ENCODE measurements around the gene ZNF85.
A peak's percentile ranks its signal among the peaks of the same experiment; 100 is the strongest.
"Not testable (repeated sequence)": the region's sequence is repeated elsewhere in the genome, so short reads cannot be mapped to it uniquely, and the experiment has no call there.

ZNF85 gene

DNA sequence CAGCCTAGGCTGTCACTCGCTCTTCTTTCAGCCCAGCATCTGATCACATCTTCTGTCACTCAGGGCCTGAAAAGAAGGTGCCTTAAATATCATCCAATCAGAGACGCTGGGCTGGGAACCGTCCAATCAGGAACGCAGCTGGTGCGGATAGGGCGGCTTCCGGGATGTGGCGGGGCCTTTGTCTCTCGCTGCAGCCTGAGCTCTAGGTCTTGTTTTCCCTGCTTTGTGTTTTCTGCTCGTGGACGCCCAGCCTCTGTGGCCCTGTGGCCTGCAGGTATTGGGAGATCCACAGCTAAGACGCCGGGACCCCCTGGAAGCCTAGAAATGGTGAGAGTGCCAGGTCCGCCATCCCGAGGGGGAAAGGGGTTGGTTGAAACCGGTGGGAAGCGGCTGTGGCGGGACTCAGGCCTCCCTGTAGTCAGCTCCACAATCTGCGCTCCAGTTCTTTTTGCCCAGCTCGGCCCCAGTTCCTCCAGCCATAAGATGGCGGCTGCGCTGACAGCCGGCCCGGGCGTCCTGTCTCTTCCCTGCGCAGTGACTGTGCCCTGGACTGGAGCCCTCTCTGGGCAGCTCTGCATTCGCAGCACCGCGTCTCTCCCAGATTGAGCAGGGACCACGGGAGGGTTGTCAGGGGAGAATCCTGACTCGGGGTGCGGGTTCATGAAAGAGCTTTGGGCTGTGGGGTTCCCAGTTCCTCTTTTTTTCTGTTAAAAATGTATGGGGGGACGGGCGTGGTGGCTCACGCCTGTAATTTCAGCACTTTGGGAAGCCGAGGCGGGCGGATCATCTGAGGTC is at the start of gene ZNF85:
Gene ZNF85, plus strand, starts transcription at position 175 of the 795 bp plus-strand sequence. Its CDS starts 150 bp downstream, at position 325.
- peak within 1 kb of the TSS; percentile 79 for H3K4me3 ChIP-seq (ENCODE audit: low read depth, low read length)

DNA sequence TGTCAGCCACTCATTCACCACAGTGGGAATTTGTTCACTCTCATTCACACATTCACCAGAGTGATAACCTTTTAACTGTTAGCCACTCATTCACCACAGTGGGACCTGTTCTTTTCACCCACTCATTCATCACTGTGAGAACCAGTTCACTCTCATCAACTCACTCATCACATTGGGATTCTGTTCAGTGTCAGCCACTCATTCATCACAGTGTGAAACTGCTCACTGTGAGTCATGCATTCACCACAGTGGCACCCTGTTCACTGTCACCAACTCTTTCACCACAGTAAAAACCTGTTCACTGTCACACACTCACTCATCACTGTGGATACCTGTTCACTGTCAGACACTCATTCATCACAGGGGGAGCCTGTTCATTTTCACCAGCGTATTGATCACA is 43.5 kb upstream of the ZNF85 start:
- H3K4me3 ChIP-seq (ENCODE audit: low read depth, low read length) = no peak overlapping the region

GRCh38 chr19:20912973-20913372 is 10.1 kb upstream of the ZNF85 start:
- H3K4me3 ChIP-seq (ENCODE audit: low read depth, low read length) = no peak overlapping the region

GRCh38 chr19:20925481-20925880 is 2.4 kb downstream of the ZNF85 start:
- H3K4me3 ChIP-seq (ENCODE audit: low read depth, low read length) = no peak overlapping the region

GRCh38 chr19:20926796-20927195 is 3.7 kb downstream of the ZNF85 start:
- H3K4me3 ChIP-seq (ENCODE audit: low read depth, low read length) = no peak overlapping the region

- H3K4me3 ChIP-seq (ENCODE audit: low read depth, low read length) = no peak overlapping the region
Measured at GRCh38 chr19:20928371-20928770, 5.3 kb downstream of the ZNF85 start.

DNA sequence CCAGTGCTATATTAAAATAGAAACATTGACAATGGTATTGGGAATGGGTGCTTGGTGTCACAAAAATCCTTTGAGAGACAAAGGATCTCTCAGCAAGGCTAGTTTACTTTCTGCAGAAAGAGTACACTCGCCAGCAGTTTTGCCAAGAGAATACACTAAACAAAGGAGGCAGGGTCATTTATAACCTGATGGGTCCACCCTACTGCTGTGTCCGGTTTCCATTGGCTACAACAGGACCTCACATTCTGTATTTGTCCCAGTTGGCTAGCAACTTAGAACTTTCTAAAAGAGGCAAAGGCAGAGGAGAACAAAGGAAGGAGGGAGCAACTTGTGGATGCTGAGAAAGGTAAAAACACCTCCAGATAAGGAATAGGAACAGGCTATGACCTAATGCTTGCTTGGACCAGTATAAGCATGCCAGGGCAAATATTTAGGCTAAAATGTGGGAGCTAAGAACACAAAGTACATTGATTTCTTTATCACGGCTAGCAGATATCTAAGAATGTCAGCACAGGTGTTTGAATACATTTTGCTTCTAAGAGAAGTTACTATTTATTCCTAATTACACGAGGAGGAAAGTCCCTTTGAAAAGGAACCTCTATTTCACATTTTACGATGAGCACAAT is 13.4 kb downstream of the ZNF85 start:
- H3K4me3 ChIP-seq (ENCODE audit: low read depth, low read length) = not testable (repeated sequence)

- H3K4me3 ChIP-seq (ENCODE audit: low read depth, low read length) = not testable (repeated sequence)
Measured at GRCh38 chr19:20952561-20953095, 29.6 kb downstream of the ZNF85 start.

DNA sequence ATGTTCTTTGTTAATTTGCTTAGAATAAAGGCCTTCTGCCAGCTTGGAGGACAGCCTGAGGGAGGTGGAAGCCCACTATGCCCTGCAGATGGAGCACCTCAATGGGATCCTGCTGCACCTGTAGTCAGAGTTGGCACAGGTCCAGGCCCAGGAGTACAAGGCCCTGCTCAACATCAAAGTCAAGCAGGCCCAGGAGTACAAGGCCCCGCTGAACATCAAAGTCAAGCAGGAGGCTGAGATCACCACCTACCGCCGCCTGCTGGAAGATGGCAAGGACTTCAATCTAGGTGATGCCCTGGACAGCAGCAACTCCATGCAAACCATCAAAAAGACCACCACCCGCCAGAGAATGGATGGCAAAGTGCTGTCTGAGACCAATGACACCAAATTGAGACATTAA is 41.7 kb downstream of the ZNF85 start:
- no peak overlapping the region for H3K4me3 ChIP-seq (ENCODE audit: low read depth, low read length)

- no peak overlapping the region for H3K4me3 ChIP-seq (ENCODE audit: low read depth, low read length)
Measured at GRCh38 chr19:20968092-20968491, 45.0 kb downstream of the ZNF85 start.

GRCh38 chr19:20969498-20969897 is 46.4 kb downstream of the ZNF85 start:
- no peak overlapping the region for H3K4me3 ChIP-seq (ENCODE audit: low read depth, low read length)

DNA sequence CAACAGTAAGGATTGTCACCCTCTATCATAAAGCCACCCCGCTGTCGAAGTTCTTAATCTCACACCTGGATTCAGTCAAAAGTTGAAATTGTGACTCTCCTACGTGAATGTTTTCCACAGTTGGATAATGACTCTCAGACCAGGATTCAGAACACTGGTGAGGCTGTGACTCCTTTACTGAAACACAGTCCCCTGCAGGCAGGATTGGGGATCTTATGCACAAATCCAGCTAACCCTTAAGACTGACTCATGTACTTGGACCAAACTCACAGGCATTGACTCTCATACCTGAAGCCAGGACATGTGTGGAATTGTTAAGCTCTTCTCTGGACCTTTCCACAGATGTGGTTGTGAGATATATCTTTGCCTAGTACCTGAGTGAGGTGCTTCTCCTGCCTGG is 46.8 kb downstream of the ZNF85 start:
- no peak overlapping the region for H3K4me3 ChIP-seq (ENCODE audit: low read depth, low read length)

DNA sequence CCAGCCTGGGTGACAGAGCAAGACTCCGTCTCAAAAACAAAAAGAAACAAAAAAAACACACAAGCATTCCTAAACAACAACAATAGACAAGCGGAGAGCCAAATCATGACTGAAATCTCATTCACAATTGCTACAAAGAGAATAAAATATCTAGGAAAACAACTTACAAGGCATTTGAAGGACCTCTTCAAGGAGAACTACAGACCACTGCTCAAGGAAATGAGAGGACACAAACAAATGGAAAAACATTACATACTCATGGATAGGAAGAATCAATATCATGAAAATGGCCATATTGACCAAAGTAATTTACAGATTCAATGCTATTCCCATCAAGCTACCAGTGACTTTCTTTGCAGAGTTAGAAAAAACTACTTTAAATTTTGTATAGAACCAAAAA is 69.7 kb downstream of the ZNF85 start:
- not testable (repeated sequence) for H3K4me3 ChIP-seq (ENCODE audit: low read depth, low read length)

DNA sequence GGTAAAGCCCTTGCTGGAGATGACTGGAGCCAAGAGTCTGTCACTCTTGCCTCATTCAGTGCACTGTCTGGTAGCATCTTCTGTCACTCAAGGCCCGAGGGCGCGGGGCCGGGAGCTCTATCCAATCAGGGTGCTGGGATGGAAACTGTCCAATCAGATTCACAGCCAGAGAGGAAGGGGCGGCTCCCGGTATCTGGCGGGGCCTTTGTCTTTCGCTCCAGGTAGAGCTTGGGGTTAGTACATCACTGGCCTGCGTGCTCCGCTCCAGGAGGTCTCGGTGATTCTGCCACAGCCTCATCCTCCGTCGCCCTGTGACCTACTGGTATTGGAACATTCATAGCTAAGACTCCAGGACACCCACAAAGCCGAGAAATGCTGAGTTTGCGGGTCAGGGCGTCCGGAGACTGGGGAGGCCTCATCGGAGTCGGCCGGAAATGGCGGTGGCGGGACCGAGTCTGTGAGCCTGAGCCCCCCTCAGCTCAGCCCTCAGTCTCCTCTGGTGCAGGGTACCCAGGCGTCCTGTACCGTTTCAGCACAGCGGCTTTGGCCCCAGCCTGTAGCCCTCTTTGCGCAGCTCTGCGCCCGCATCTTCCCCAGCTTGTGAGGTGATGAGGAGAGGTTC is 76.8 kb downstream of the ZNF85 start:
- peak overlapping the region; percentile 69 for H3K4me3 ChIP-seq (ENCODE audit: low read depth, low read length)

All from iPS-11a (cell line).